ENCODE results near the gene ADGRG3.

DNA sequence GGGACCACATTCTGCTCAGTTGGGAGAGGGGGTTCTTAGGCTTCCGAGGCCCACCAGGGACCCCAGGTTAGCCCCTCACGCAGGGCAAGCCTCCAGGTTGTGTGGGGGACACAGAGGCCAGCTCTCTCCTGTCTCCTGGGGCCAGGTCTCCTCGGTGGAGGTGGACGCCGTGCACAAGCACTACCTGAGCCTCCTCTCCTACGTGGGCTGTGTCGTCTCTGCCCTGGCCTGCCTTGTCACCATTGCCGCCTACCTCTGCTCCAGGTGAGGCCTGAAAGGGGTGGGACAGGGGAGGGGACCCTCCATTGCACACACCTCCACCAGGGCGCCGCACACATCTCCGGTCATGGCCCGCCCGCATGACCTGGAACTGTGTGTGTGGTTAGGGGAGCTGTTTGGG is 10.9 kb upstream of the ADGRG3 start:
- TF ChIP-seq, protein P1, sequence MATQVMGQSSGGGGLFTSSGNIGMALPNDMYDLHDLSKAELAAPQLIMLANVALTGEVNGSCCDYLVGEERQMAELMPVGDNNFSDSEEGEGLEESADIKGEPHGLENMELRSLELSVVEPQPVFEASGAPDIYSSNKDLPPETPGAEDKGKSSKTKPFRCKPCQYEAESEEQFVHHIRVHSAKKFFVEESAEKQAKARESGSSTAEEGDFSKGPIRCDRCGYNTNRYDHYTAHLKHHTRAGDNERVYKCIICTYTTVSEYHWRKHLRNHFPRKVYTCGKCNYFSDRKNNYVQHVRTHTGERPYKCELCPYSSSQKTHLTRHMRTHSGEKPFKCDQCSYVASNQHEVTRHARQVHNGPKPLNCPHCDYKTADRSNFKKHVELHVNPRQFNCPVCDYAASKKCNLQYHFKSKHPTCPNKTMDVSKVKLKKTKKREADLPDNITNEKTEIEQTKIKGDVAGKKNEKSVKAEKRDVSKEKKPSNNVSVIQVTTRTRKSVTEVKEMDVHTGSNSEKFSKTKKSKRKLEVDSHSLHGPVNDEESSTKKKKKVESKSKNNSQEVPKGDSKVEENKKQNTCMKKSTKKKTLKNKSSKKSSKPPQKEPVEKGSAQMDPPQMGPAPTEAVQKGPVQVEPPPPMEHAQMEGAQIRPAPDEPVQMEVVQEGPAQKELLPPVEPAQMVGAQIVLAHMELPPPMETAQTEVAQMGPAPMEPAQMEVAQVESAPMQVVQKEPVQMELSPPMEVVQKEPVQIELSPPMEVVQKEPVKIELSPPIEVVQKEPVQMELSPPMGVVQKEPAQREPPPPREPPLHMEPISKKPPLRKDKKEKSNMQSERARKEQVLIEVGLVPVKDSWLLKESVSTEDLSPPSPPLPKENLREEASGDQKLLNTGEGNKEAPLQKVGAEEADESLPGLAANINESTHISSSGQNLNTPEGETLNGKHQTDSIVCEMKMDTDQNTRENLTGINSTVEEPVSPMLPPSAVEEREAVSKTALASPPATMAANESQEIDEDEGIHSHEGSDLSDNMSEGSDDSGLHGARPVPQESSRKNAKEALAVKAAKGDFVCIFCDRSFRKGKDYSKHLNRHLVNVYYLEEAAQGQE (IDR thresholded peaks at IDR 0.05; ENCODE audit: low read depth, low read length) = no peak
- TF ChIP-seq, protein P2, sequence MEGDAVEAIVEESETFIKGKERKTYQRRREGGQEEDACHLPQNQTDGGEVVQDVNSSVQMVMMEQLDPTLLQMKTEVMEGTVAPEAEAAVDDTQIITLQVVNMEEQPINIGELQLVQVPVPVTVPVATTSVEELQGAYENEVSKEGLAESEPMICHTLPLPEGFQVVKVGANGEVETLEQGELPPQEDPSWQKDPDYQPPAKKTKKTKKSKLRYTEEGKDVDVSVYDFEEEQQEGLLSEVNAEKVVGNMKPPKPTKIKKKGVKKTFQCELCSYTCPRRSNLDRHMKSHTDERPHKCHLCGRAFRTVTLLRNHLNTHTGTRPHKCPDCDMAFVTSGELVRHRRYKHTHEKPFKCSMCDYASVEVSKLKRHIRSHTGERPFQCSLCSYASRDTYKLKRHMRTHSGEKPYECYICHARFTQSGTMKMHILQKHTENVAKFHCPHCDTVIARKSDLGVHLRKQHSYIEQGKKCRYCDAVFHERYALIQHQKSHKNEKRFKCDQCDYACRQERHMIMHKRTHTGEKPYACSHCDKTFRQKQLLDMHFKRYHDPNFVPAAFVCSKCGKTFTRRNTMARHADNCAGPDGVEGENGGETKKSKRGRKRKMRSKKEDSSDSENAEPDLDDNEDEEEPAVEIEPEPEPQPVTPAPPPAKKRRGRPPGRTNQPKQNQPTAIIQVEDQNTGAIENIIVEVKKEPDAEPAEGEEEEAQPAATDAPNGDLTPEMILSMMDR (IDR thresholded peaks at IDR 0.05 in 2 of 3, conservative IDR thresholded peaks at IDR 0.05 in 1 of 3; ENCODE audit: control insufficient read depth in 2 of 3, extremely low read depth in 1 of 3, insufficient read depth in 1 of 3, low read depth in 3 of 3, low read length in 3 of 3) = no peak
- TF ChIP-seq, protein P3, sequence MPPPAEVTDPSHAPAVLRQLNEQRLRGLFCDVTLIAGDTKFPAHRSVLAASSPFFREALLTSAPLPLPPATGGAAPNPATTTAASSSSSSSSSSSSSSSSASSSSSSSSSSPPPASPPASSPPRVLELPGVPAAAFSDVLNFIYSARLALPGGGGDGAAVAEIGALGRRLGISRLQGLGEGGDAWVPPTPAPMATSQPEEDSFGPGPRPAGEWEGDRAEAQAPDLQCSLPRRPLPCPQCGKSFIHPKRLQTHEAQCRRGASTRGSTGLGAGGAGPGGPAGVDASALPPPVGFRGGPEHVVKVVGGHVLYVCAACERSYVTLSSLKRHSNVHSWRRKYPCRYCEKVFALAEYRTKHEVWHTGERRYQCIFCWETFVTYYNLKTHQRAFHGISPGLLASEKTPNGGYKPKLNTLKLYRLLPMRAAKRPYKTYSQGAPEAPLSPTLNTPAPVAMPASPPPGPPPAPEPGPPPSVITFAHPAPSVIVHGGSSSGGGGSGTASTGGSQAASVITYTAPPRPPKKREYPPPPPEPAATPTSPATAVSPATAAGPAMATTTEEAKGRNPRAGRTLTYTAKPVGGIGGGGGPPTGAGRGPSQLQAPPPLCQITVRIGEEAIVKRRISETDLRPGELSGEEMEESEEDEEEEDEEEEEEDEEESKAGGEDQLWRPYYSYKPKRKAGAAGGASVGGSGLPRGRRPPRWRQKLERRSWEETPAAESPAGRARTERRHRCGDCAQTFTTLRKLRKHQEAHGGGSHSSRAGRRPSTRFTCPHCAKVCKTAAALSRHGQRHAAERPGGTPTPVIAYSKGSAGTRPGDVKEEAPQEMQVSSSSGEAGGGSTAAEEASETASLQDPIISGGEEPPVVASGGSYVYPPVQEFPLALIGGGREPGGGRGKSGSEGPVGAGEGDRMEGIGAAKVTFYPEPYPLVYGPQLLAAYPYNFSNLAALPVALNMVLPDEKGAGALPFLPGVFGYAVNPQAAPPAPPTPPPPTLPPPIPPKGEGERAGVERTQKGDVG (CRISPR knock-in tag; IDR thresholded peaks at IDR 0.05) = no peak
- TF ChIP-seq ZNF207 (IDR thresholded peaks at IDR 0.05; ENCODE audit: borderline replicate concordance) = no peak
- TF ChIP-seq, protein P4, sequence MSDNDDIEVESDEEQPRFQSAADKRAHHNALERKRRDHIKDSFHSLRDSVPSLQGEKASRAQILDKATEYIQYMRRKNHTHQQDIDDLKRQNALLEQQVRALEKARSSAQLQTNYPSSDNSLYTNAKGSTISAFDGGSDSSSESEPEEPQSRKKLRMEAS (IDR thresholded peaks at IDR 0.05; ENCODE audit: low read depth, low read length) = no peak
- TF ChIP-seq NBN (IDR thresholded peaks at IDR 0.05) = no peak
- no peak for TF ChIP-seq NR2C1 (IDR thresholded peaks at IDR 0.05)
- TF ChIP-seq SMARCA5 (IDR thresholded peaks at IDR 0.05) = no peak
- TF ChIP-seq SPI1 (IDR thresholded peaks at IDR 0.05; ENCODE audit: borderline replicate concordance, insufficient read depth, low read depth, low read length) = no peak
- TF ChIP-seq RUNX3 (IDR thresholded peaks at IDR 0.05; ENCODE audit: low read length) = no peak
- TF ChIP-seq, protein P5, sequence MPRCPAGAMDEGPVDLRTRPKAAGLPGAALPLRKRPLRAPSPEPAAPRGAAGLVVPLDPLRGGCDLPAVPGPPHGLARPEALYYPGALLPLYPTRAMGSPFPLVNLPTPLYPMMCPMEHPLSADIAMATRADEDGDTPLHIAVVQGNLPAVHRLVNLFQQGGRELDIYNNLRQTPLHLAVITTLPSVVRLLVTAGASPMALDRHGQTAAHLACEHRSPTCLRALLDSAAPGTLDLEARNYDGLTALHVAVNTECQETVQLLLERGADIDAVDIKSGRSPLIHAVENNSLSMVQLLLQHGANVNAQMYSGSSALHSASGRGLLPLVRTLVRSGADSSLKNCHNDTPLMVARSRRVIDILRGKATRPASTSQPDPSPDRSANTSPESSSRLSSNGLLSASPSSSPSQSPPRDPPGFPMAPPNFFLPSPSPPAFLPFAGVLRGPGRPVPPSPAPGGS (IDR thresholded peaks at IDR 0.05; ENCODE audit: borderline replicate concordance, insufficient read depth, low read depth, low read length, poor library complexity, severe bottlenecking) = no peak
- no peak for TF ChIP-seq RB1 (IDR thresholded peaks at IDR 0.05; ENCODE audit: borderline replicate concordance)
